Measurements from ENCODE around the gene MED23. TPM values are rescaled to one million over a fixed set of nuclear protein-coding genes. Genes with fewer than 3 reads are reported as not detected.

MED23 gene
- total RNA-seq, 4 donors from 2014 or later: 17.1 to 21.2 (median 18.7) TPM

GRCh38 chr6:131552572-131552971 is 75.5 kb downstream of the MED23 start:
- Histone ChIP-seq H3K27ac (replicated peaks in 1 of 4) (no peak overlapping the region), H3K4me3 (no peak overlapping the region), H3K9me3 (no peaks in the 10 kb centered on the region), H3K27me3 (no peaks in the 10 kb centered on the region), H3K4me1 (no peaks in the 10 kb centered on the region), H3K36me3 (no peaks in the 10 kb centered on the region)
- 92% methylated on average over 3 of the region's 3 CpGs for WGBS
- DNase-seq (ENCODE audit: extremely low spot score): no peak
- intact Hi-C loops (cut with DNase I): no loop called here
- TF ChIP-seq POLR2AphosphoS5 (IDR thresholded peaks at IDR 0.05): no peak
- no peak for TF ChIP-seq POLR2A (IDR thresholded peaks at IDR 0.05; ENCODE audit: low read depth)
- no peak for TF ChIP-seq CTCF (IDR thresholded peaks at IDR 0.05)
- no peak for TF ChIP-seq EP300 (IDR thresholded peaks at IDR 0.05)

- Histone ChIP-seq H3K9me3 (no peaks in the 10 kb centered on the region), H3K4me3 (no peak overlapping the region), H3K27me3 (no peaks in the 10 kb centered on the region), H3K4me1 (no peaks in the 10 kb centered on the region), H3K27ac (replicated peaks in 1 of 4) (no peak overlapping the region), H3K36me3 (no peaks in the 10 kb centered on the region)
- no peak for TF ChIP-seq POLR2AphosphoS5 (IDR thresholded peaks at IDR 0.05)
- TF ChIP-seq POLR2A (IDR thresholded peaks at IDR 0.05; ENCODE audit: low read depth): no peak
- TF ChIP-seq CTCF (IDR thresholded peaks at IDR 0.05): no peak
- TF ChIP-seq EP300 (IDR thresholded peaks at IDR 0.05): no peak
- 84% methylated on average over 4 of the region's 4 CpGs for WGBS
- intact Hi-C loops (cut with DNase I): no loop called here
- no peak for DNase-seq (ENCODE audit: extremely low spot score)
These were observed 76.1 kb downstream of the MED23 start for GRCh38 chr6:131551902-131552301.

GRCh38 chr6:131549811-131550210 is 78.2 kb downstream of the MED23 start:
- DNase-seq (ENCODE audit: extremely low spot score): no peak
- TF ChIP-seq EP300 (IDR thresholded peaks at IDR 0.05) (no peak), POLR2AphosphoS5 (IDR thresholded peaks at IDR 0.05) (no peak), POLR2A (IDR thresholded peaks at IDR 0.05; ENCODE audit: low read depth) (no peak), CTCF (IDR thresholded peaks at IDR 0.05) (no peak)
- Histone ChIP-seq H3K27me3 (no peaks in the 10 kb centered on the region), H3K4me1 (no peaks in the 10 kb centered on the region), H3K27ac (replicated peaks in 1 of 4) (no peak overlapping the region), H3K36me3 (no peaks in the 10 kb centered on the region), H3K4me3 (no peak overlapping the region), H3K9me3 (no peaks in the 10 kb centered on the region)
- 70% methylated on average over 2 of the region's 2 CpGs for WGBS
- intact Hi-C loops (cut with DNase I): no loop called here

GRCh38 chr6:131548441-131548840 is 79.6 kb downstream of the MED23 start:
- intact Hi-C loops (cut with DNase I): no loop called here
- DNase-seq (ENCODE audit: extremely low spot score): no peak
- WGBS: 75% methylated on average over 1 of the region's 1 CpG
- no peak overlapping the region for H3K27ac ChIP-seq (replicated peaks in 1 of 4)
- TF ChIP-seq EP300 (IDR thresholded peaks at IDR 0.05) (no peak), POLR2A (IDR thresholded peaks at IDR 0.05; ENCODE audit: low read depth) (no peak)
- no peaks in the 10 kb centered on the region for H3K36me3 ChIP-seq
- no peaks in the 10 kb centered on the region for H3K27me3 ChIP-seq
- no peaks in the 10 kb centered on the region for H3K4me1 ChIP-seq
- H3K9me3 ChIP-seq: no peaks in the 10 kb centered on the region
- H3K4me3 ChIP-seq: no peak overlapping the region

- no peaks in the 10 kb centered on the region for H3K4me1 ChIP-seq
- H3K9me3 ChIP-seq: no peaks in the 10 kb centered on the region
- TF ChIP-seq EP300 (IDR thresholded peaks at IDR 0.05): no peak
- no peak for TF ChIP-seq POLR2AphosphoS5 (IDR thresholded peaks at IDR 0.05)
- no peak for TF ChIP-seq POLR2A (IDR thresholded peaks at IDR 0.05; ENCODE audit: low read depth)
- TF ChIP-seq CTCF (IDR thresholded peaks at IDR 0.05): no peak
- WGBS: 77% methylated on average over 6 of the region's 6 CpGs
- no peak overlapping the region for H3K27ac ChIP-seq (replicated peaks in 1 of 4)
- intact Hi-C loops (cut with DNase I): no loop called here
- H3K27me3 ChIP-seq: no peaks in the 10 kb centered on the region
- no peak overlapping the region for H3K4me3 ChIP-seq
- DNase-seq (ENCODE audit: extremely low spot score): no peak
- H3K36me3 ChIP-seq: no peaks in the 10 kb centered on the region
These were observed 80.6 kb downstream of the MED23 start for GRCh38 chr6:131547488-131547887.

Measured in esophagus muscularis mucosa (tissue), 4 donors.